CD4-positive, alpha-beta T cell (primary cell): ENCODE results near the gene SP140L. TPM values are rescaled to one million over a fixed set of nuclear protein-coding genes. Genes with fewer than 3 reads are reported as not detected.

Experiments
- ATAC-seq: fragments of 200-7000 bp; cut with Tn5 transposase; one replicate; pipeline ENCODE4 v1.10.0; 2022; ENCODE audit warnings: mild to moderate bottlenecking; ENCODE audit not compliant: poor library complexity
- CTCF ChIA-PET: fragments of 350-600 bp; sonication (Branson Sonifier 250); formaldehyde crosslinking; loops from one replicate; lab custom pipeline; 2021; ENCODE audit warnings: antibody characterized with exemption, inconsistent platforms; lab: Charles Lee
- POLR2A ChIA-PET: fragments of 350-600 bp; sonication (Branson Sonifier 250); formaldehyde crosslinking; loops from one replicate; lab custom pipeline; 2021; ENCODE audit warnings: antibody characterized with exemption, inconsistent platforms; lab: Charles Lee
- DNase-seq, 14 experiments: peaks; one replicate each; pipeline ENCODE4 v3.0.0-alpha.2; 2013 to 2020; ENCODE audit warnings: mixed read lengths in 2 of 14
- H3K27ac ChIP-seq, 2 donors: one replicate each; pipeline versions ENCODE4 v1.5.1 to v1.7.0; 2013; ENCODE audit warnings: low read length in 2 of 2, low read depth in 1 of 2, mild to moderate bottlenecking in 1 of 2
- H3K27me3 ChIP-seq, 2 experiments: 1 replicate in 1 of 2; 2 replicates in 1 of 2; pipeline versions ENCODE4 v1.6.1 to v1.7.0; 2013; ENCODE audit warnings: low read length in 2 of 2, control low read depth in 1 of 2, mild to moderate bottlenecking in 1 of 2, moderate library complexity in 1 of 2; ENCODE audit not compliant: insufficient read depth in 2 of 2, control insufficient read depth in 1 of 2
- H3K36me3 ChIP-seq: one replicate; pipeline ENCODE4 v1.6.1; 2013; ENCODE audit warnings: low read length, control low read depth; ENCODE audit not compliant: insufficient read depth
- H3K4me1 ChIP-seq: one replicate; pipeline ENCODE4 v1.6.1; 2013; ENCODE audit warnings: low read length, control low read depth; ENCODE audit not compliant: insufficient read depth
- H3K4me3 ChIP-seq: one replicate; pipeline ENCODE4 v1.5.1; 2013; ENCODE audit warnings: mild to moderate bottlenecking, low read length, moderate library complexity
- H3K9me3 ChIP-seq, 2 experiments: 1 replicate in 1 of 2; 2 replicates in 1 of 2; pipeline versions ENCODE4 v1.6.1 to v1.7.0; 2013; ENCODE audit warnings: low read length in 2 of 2, mild to moderate bottlenecking in 2 of 2, control low read depth in 1 of 2, moderate library complexity in 1 of 2; ENCODE audit not compliant: control insufficient read depth in 1 of 2, insufficient read depth in 1 of 2
- H3K27ac Mint-ChIP-seq: one replicate; pipeline ENCODE4 v1.8.0; 2020; ENCODE audit warnings: mixed read lengths
- H3K27me3 Mint-ChIP-seq: one replicate; pipeline ENCODE4 v1.8.0; 2021; ENCODE audit warnings: mixed read lengths
- H3K36me3 Mint-ChIP-seq: one replicate; pipeline ENCODE4 v1.8.0; 2021; ENCODE audit warnings: low read depth, mixed read lengths
- H3K4me1 Mint-ChIP-seq: one replicate; pipeline ENCODE4 v1.8.0; 2021; ENCODE audit warnings: low read depth, mixed read lengths
- H3K4me3 Mint-ChIP-seq: one replicate; pipeline ENCODE4 v1.8.0; 2020; ENCODE audit warnings: mild to moderate bottlenecking, mixed read lengths
- H3K9me3 Mint-ChIP-seq: one replicate; pipeline ENCODE4 v1.8.0; 2020; ENCODE audit warnings: mixed read lengths
- CTCF ChIP-seq: fragments of 200-600 bp; IDR thresholded peaks from one replicate; pipeline ENCODE4 v1.8.0; 2022; ENCODE audit warnings: antibody characterized with exemption, mild to moderate bottlenecking
- intact Hi-C, 2 experiments: fragments of 100-400 bp; cut with DNase I in 1 of 2; cut with micrococcal nuclease in 1 of 2; formaldehyde crosslinking; loops; one replicate each; pipeline versions ENCODE4 v1.15.1 to v1.9.0; 2023 to 2025; cut with DNase I, micrococcal nuclease
- total RNA-seq, 174 experiments: library from RNA in 2 of 174; stranded (reverse) in 2 of 174; gene quantifications; one replicate each; pipeline ENCODE4 v1.2.3 and lab custom pipeline; 2021 to 2026

SP140L gene
- total RNA-seq, 2 experiments from 2014 or later, result 55.3 to 64.1 TPM

GRCh38 chr2:230414302-230414701 is 87.3 kb downstream of the SP140L start:
- Histone ChIP-seq H3K27me3 (no peaks in the 10 kb centered on the region), H3K27ac (no peak overlapping the region), H3K4me3 (no peak overlapping the region), H3K9me3 (no peaks in the 10 kb centered on the region), H3K4me1 (peaks cover 69% of the 10 kb centered on the region), H3K36me3 (peaks cover 4% of the 10 kb centered on the region)
- H3K27ac Mint-ChIP-seq, result peak overlapping the region; percentile 93
- intact Hi-C loops, result loop anchor here (5.0 to 10.0 kb wide), 4 partner anchors 33 to 492 kb away; partner anchors contain the start of genes CAB39 (in 2 of the 2), FBXO36 (in 1 of the 2) and TRIP12 (in 1 of the 2)
- CTCF ChIA-PET, result no interaction called here
- peaks cover 90% of the 10 kb centered on the region for H3K4me1 Mint-ChIP-seq
- no peaks in the 10 kb centered on the region for H3K9me3 Mint-ChIP-seq
- peaks cover 42% of the 10 kb centered on the region for H3K36me3 Mint-ChIP-seq
- peak overlapping the region; percentile 97 for H3K4me3 Mint-ChIP-seq
- TF ChIP-seq CTCF, result no peak
- ATAC-seq (no peak), DNase-seq (no peak)
- H3K27me3 Mint-ChIP-seq, result no peaks in the 10 kb centered on the region
- POLR2A ChIA-PET, result interaction anchor here (0.8 to 1.2 kb wide), 4 partner anchors 87 to 300 kb away, joined by 3 to 5 read pairs (median 4); partner anchors contain the start of genes SP140 and SP140L

GRCh38 chr2:230416061-230416721 is 89.2 kb downstream of the SP140L start, which contains the start of gene SP100:
Gene SP100 (plus strand): TSS chr2:230416201. CDS start chr2:230416297, 96 bp downstream.
- peaks cover 57% of the 10 kb centered on the region for H3K4me1 ChIP-seq
- H3K27me3 ChIP-seq, result no peaks in the 10 kb centered on the region
- H3K9me3 ChIP-seq, result no peaks in the 10 kb centered on the region
- POLR2A ChIA-PET, result interaction anchor here (1.1 to 3.9 kb wide), 7 partner anchors 11 to 245 kb away, joined by 3 to 33 read pairs (median 6); partner anchors contain the start of genes SP110 and SP140L
- Mint-ChIP-seq H3K4me3 (peak within 1 kb of the TSS; percentile 97), H3K36me3 (peaks cover 57% of the 10 kb centered on the region), H3K27me3 (no peaks in the 10 kb centered on the region), H3K9me3 (no peaks in the 10 kb centered on the region), H3K4me1 (peaks cover 92% of the 10 kb centered on the region), H3K27ac (peak within 1 kb of the TSS; percentile 93)
- peak within 1 kb of the TSS; percentile 91 to 94 for H3K27ac ChIP-seq
- peak; percentile 82 for ATAC-seq
- CTCF ChIA-PET, result interaction anchor here (0.5 to 1.0 kb wide), 2 partner anchors 40 to 297 kb away, joined by 3 to 4 read pairs; no protein-coding TSS in a partner anchor
- H3K36me3 ChIP-seq, result peaks cover 12% of the 10 kb centered on the region
- peak; percentile 51 to 91 (median 74) for DNase-seq
- no peak for TF ChIP-seq CTCF
- H3K4me3 ChIP-seq, result peak within 1 kb of the TSS; percentile 74
- intact Hi-C loops, result loop anchor here (2.0 to 10.0 kb wide), 4 partner anchors 15 to 299 kb away; partner anchors contain the start of genes CAB39 (in 2 of the 2) and SP140 (in 1 of the 2)

- intact Hi-C loops, result loop anchor here (2.0 to 10.0 kb wide), 4 partner anchors 13 to 297 kb away; partner anchors contain the start of genes CAB39 (in 2 of the 2) and SP140 (in 1 of the 2)
- H3K9me3 ChIP-seq, result no peaks in the 10 kb centered on the region
- Mint-ChIP-seq H3K4me1 (peaks cover 95% of the 10 kb centered on the region), H3K27me3 (no peaks in the 10 kb centered on the region), H3K36me3 (peaks cover 59% of the 10 kb centered on the region), H3K27ac (peak overlapping the region; percentile 84), H3K9me3 (no peaks in the 10 kb centered on the region), H3K4me3 (peak overlapping the region; percentile 92)
- no peak for ATAC-seq
- peaks cover 22% of the 10 kb centered on the region for H3K36me3 ChIP-seq
- H3K4me1 ChIP-seq, result peaks cover 54% of the 10 kb centered on the region
- POLR2A ChIA-PET, result interaction anchor here (0.6 to 3.9 kb wide), 8 partner anchors 14 to 553 kb away, joined by 3 to 33 read pairs (median 3); partner anchors contain the start of genes SP110 and SP140L
- no peak for TF ChIP-seq CTCF
- H3K4me3 ChIP-seq, result peak overlapping the region; percentile 74
- H3K27me3 ChIP-seq, result no peaks in the 10 kb centered on the region
- CTCF ChIA-PET, result no interaction called here
- DNase-seq, result no peak
- no peak overlapping the region for H3K27ac ChIP-seq
Measured at GRCh38 chr2:230417436-230417835, 90.4 kb downstream of the SP140L start.
